HG03571 (cell line): Measurements from ENCODE around the gene ITGA1.
A peak's percentile ranks its signal among the peaks of the same experiment; 100 is the strongest.
"Not testable (repeated sequence)": the region's sequence is repeated elsewhere in the genome, so short reads cannot be mapped to it uniquely, and the experiment has no call there.

Source experiments
- ATAC-seq: cut with Tn5 transposase; IDR thresholded peaks from one replicate; pipeline ENCODE4 v1.9.1; 2021; ENCODE audit not compliant: unreplicated experiment

Gene ITGA1

GRCh38 chr5:52827815-52828214 lies 40.1 kb downstream of the ITGA1 start:
- no peak for ATAC-seq

DNA sequence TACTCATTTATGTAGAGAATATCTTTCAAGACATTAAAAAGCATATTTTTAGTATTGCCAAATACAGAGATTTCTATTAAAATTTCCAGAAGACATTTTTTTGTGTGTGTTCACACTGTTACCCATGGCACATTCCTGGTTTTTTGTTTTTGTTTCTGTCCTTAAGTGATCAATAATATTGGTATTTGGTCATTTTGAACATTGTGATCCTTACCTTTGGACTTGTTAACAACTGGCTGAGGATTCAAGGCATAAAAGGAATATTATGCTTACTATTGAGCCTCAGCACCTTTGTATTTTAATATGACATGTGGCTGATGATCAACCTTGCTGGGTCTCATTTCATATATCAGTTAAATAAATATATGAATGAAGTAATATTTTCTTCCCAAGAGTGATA lies 41.9 kb downstream of the ITGA1 start:
- no peak for ATAC-seq

DNA sequence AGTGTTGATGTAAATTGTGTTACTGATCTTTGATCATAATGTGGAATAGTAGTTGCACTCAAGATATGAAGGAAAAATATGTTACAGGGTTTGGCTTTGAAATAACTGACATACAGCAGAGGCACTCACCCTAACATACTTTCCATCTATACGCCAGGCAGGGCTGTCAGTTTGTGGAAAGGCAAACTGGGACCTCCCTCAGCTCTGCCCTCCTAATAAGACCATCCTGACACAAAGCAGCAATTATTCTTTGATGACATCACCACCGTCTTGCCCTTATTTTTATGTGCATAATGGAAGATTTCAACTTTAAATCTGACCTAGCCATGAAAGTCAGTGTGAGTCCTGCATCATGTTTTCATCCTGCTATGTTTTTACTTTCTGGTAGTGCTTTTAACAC lies 42.9 kb downstream of the ITGA1 start:
- ATAC-seq = no peak

DNA sequence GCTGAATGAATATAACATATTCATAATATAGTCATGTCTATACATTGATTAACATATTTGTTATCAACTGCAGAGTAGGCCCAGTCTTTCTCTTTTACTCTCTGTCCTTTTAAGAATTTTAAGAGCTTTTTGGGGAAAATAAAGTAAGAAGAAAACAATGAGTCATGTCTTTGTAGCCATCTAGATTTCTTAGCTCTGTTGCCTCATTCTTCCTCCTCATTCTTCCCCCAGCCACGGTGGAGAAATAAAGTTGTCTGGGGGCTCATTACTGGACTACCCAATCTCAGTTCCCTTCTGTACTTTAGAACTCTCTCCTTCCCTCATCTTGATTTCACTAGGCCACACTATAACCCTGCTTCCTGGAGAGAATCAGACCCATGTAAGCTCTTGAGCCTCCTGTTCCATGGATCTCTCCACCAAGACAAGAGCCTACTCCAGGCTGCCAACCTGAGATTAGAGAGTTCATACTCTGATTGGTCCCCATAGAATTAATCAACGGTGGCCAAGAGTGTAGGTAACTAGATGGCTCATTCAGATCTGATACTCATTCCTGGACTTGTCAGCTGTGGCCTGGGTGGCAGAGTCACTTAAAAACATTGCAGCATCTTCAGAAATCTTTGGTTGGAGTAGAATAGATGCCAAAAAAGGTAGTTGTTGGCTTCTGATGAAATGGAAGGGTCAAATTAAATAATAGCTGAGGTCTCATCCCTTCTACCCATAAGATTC lies 44.2 kb downstream of the ITGA1 start:
- ATAC-seq = no peak

- no peak for ATAC-seq
These were observed 46.6 kb downstream of the ITGA1 start for GRCh38 chr5:52834320-52834719.

DNA sequence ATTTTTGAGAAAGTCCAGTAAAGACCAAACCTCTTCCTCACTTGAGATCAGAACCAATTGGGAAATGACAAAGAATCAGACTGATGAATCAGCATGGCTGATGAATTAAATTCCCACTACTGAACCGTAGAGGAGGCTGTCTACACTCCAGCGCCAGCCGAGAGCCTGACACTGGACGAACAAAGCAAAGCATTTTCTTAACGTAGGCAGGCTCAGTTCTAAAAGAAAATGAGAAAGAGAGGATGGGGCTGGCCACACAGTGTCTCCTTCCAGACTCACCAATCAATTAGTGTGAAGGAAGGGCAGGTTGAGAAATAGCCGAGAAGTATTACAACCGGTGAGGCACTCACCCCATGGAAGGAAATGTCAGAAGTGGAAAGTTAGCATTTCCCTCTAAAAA lies 49.4 kb downstream of the ITGA1 start:
- no peak for ATAC-seq

DNA sequence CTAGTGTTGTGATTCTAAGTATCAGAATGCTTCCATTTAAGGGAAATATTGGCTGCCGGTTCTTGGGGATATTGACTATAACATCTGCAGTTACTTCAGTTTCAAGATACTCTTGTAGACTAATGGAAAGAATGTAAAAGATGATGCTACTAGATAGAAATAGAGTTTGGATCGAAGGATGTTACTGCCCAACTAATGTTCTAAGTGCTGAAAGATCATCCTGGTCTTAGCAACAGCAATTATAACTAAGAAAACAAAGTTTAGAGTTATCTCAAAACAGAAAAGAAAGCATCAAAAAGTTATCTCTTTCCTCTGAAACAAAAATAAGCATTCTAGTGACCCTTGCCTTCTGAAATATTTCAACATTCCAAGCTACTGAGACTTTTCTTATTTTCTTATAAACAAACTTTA lies 49.9 kb downstream of the ITGA1 start:
- ATAC-seq = no peak

GRCh38 chr5:52838326-52839015 lies 50.8 kb downstream of the ITGA1 start:
- ATAC-seq = no peak

- ATAC-seq = no peak
These were observed 51.6 kb downstream of the ITGA1 start for GRCh38 chr5:52839285-52839684.

- no peak for ATAC-seq
These were observed 52.7 kb downstream of the ITGA1 start for GRCh38 chr5:52840277-52841050.

DNA sequence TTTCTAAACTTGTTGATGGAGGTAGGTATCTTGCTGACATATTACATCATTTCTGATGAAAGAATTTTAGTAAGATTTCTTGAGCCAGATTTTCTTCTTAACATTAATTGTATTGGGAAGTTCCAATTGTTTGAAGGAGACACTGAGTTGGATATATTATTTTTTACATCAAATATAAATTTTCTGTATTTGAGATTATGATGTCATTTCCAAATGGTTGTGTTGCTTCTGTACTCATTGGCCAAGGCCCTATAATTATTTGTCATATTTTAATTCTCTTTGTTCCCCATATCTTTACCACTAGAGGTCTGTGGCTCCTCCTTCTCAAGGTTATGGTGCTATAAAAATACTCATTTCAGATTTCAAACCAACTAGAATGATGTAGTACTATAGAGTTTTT lies 53.4 kb downstream of the ITGA1 start:
- ATAC-seq = no peak

DNA sequence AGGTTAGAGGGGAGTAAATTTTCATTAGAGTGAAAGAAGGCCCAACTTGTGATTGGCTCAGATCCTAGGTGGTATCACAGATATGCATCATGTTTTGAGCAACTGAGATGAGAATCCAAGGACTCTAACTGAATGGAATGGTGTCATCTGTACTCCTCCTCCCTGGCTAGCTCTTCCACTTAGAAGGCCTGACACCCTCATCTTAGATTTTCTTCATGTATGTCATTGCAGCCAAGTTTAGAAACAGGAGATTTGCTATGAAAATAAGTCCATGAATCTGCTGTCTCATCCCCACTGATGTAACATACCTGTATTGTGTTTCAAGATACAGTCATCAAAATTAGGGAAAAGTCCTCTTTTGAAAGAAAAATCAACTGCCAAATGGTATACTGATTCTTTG lies 54.4 kb downstream of the ITGA1 start:
- ATAC-seq = no peak

DNA sequence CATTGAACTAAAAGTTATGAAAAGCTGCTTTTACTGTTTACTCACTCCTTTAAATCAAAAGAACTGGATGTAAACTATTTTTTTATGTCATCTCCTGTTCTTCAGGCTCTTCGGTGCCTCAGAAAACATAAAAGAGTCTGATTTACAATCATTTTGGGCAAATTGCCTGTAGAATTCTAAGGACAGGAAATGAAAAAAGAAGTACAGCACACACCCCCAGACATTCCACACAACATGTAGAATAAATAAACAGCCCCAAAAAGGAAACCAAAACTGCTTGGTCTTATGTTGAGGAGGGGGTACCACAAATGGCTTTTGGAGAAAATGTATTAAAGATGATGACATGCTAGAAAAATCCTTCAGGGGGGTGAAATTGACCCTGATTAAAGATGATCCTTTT lies 57.2 kb downstream of the ITGA1 start:
- no peak for ATAC-seq

- ATAC-seq = no peak
These were observed 58.6 kb downstream of the ITGA1 start for GRCh38 chr5:52846182-52846842.

DNA sequence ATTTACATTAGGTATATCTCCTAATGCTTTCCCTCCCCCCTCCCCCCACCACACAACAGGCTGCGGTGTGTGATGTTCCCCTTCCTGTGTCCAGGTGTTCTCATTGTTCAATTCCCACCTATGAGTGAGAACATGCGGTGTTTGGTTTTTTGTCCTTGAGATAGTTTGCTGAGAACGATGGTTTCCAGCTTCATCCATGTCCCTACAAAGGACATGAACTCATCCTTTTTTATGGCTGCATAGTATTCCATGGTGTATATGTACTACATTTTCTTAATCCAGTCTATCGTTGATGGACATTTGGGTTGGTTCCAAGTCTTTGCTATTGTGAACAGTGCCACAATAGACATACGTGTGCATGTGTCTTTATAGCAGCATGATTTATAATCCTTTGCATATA lies 61.0 kb downstream of the ITGA1 start:
- ATAC-seq = not testable (repeated sequence)

GRCh38 chr5:52849544-52849943 lies 61.8 kb downstream of the ITGA1 start:
- ATAC-seq = no peak

DNA sequence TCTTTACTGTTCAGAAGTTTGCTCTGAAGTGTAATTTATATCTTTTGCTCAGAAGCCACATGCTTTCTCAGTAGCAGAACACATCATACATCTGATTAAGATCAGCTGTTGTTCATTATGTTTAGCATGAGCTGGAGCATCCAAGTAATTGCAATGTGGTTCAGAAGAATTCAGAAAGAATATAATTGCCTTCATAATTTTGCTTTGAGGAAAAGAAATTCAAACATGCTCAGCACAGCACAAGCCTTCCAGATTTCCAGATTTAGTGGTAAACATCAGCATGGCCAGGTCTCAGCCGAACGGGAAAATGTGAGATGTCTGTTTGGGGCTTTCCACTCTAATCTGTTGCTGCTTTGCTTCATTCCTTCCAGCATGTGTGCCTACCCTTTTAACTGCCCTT lies 65.9 kb downstream of the ITGA1 start:
- no peak for ATAC-seq

GRCh38 chr5:52854301-52854700 lies 66.6 kb downstream of the ITGA1 start:
- ATAC-seq = no peak

GRCh38 chr5:52854949-52855348 lies 67.2 kb downstream of the ITGA1 start:
- ATAC-seq = no peak

DNA sequence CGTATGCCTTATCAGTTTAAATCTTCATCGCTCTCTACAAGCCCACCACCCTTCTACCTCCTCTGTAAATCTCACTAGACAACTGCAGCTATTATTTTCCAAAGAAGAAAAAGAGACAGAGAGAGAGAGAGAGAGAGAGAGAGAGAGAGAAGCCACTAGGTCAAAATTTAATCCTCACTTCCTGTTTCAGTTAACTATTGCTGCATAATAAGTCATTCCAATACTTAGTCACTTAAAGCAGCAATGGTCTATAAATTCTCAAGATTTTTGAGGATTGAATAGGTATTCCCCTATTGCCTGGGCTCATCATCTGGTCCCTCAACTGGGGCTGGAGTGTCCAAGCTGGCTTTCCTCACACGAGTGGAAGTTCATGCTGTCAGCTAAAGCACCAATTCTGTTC lies 68.8 kb downstream of the ITGA1 start:
- peak; percentile 90 for ATAC-seq

DNA sequence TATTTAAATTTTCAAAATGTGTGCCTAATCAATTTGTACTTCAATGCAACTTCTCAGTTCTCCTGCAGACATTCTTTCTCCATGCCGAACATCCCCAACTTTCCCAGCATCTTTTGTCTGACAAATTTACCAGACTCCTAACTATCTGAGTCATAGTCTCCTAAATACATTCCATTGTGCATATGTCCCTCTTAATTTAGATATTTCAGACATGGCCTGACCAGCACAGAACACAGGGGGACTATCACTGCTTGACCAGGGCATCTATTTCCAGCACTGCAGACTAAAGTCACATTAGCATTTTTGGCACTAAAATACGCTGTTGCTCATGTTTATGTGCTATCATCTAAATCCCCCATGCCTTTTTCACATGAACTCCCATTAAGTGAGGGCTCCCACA lies 71.9 kb downstream of the ITGA1 start:
- no peak for ATAC-seq
